Right lobe of liver (tissue), 4 donors: Measurements from ENCODE around the gene SPTBN4.

ENCODE experiments used
- CTCF ChIP-seq, 4 donors: fragments of 200-600 bp in 3 of 4; fragments of 450-650 bp in 1 of 4; IDR thresholded peaks; one replicate each; pipeline versions ENCODE4 v1.5.1 to v1.8.0; 2016 to 2022; ENCODE audit warnings: antibody characterized with exemption in 4 of 4, mild to moderate bottlenecking in 2 of 4
- POLR2A ChIP-seq: fragments of 450-650 bp; IDR thresholded peaks from one replicate; pipeline ENCODE4 v1.6.1; 2017; ENCODE audit warnings: antibody characterized with exemption, mild to moderate bottlenecking
- donor health status: DM: no; HTN: no; CAD: no.
- donor health status: DM: no; HTN: no; CAD: no.
- donor health status: DM: no; HTN: yes; CAD: no.

- TF ChIP-seq CTCF (IDR thresholded peaks at IDR 0.05) (no peak), POLR2A (peak; percentile 52)
These were observed 33.2 kb upstream of the SPTBN4 start for GRCh38 chr19:40433391-40434216.
